NCI-H1930 (cell line): ENCODE data around the gene CHRND.

Experiments used
- DNase-seq, 2 experiments: peaks; one replicate each; lab custom pipeline; 2025; lab: John Stamatoyannopoulos, UW

CHRND gene

GRCh38 chr2:232525791-232526371 lies at the start of gene CHRND:
Gene CHRND, plus strand, starts transcription at chr2:232526160. Its CDS starts 56 bp downstream, at chr2:232526216.
- no peak for DNase-seq

- no peak for DNase-seq
These were observed 49.2 kb upstream of the CHRND start for GRCh38 chr2:232476791-232477190.

- no peak for DNase-seq
These were observed 48.0 kb upstream of the CHRND start for GRCh38 chr2:232477751-232478510.

- no peak for DNase-seq
These were observed 47.2 kb upstream of the CHRND start for GRCh38 chr2:232478571-232479340.

GRCh38 chr2:232479341-232480200 lies 46.4 kb upstream of the CHRND start:
- no peak for DNase-seq

GRCh38 chr2:232480201-232481190 lies 45.5 kb upstream of the CHRND start:
- no peak for DNase-seq

GRCh38 chr2:232481322-232482140 lies 44.4 kb upstream of the CHRND start:
- DNase-seq: no peak

GRCh38 chr2:232482301-232483238 lies 43.4 kb upstream of the CHRND start:
- no peak for DNase-seq

- no peak for DNase-seq
These were observed 42.5 kb upstream of the CHRND start for GRCh38 chr2:232483311-232483922.

- no peak for DNase-seq
These were observed 41.9 kb upstream of the CHRND start for GRCh38 chr2:232483923-232484627.

GRCh38 chr2:232484628-232485347 lies 41.2 kb upstream of the CHRND start:
- DNase-seq: no peak

- no peak for DNase-seq
These were observed 40.6 kb upstream of the CHRND start for GRCh38 chr2:232485348-232485756.

GRCh38 chr2:232485757-232486557 lies 40.0 kb upstream of the CHRND start:
- no peak for DNase-seq

GRCh38 chr2:232486558-232487384 lies 39.2 kb upstream of the CHRND start:
- DNase-seq: no peak
